Measurements from ENCODE around the gene DLG2. TPM values are rescaled to one million over a fixed set of nuclear protein-coding genes. Genes with fewer than 3 reads are reported as not detected.

DLG2 gene
- total RNA-seq, 1 donor from 2014 or later, result 5.1 TPM

DNA sequence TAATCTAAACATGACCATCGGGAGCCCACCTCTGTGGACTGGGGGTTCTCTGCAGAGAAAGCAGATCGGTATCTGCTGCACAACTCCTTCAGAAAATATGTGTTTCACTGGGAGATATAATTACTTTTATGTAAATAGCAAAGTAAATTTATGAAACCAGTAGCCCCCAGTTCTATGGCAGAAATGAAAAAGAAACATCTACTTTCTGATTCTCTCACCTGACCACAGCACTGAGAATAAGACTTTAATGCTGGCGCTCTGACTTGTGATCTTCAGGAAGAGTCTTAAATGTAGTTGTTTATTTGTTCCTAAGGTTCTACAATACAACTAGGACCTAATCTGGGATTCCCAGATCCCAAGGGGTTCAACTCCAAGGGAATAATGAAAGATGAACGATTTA, 518.0 kb downstream of the DLG2 start:
- H3K27ac Mint-ChIP-seq (ENCODE audit: unreplicated experiment), result no peak overlapping the region
- H3K4me1 Mint-ChIP-seq (ENCODE audit: unreplicated experiment), result no peaks in the 10 kb centered on the region
- H3K27me3 Mint-ChIP-seq (ENCODE audit: unreplicated experiment), result no peaks in the 10 kb centered on the region
- no peak for DNase-seq (ENCODE audit: low spot score)
- H3K4me3 Mint-ChIP-seq (ENCODE audit: unreplicated experiment), result no peak overlapping the region
- no peaks in the 10 kb centered on the region for H3K36me3 Mint-ChIP-seq (ENCODE audit: low read depth, unreplicated experiment)
- no peak for TF ChIP-seq CTCF (IDR thresholded peaks at IDR 0.05; ENCODE audit: unreplicated experiment)
- H3K9me3 Mint-ChIP-seq (ENCODE audit: unreplicated experiment), result no peaks in the 10 kb centered on the region

DNA sequence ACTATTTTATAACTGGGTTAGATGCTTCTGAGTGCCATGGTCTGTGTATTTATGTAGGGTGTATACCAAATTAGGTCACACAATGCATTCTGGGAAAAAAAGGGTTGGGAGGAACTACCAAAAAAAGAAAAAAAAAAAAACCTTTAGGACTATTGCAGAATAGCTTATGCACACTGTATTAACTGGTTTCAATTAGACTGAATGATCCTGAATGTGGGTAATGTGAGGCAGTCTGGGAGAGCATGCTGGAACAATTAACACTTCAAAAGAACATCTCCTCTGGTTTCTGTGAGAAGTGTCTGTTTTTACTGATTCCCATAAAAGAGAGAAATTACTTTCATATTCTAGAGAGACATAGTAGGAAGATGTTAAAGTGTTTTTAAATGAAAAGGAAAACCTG, 521.3 kb downstream of the DLG2 start:
- DNase-seq (ENCODE audit: low spot score), result no peak
- no peak overlapping the region for H3K27ac Mint-ChIP-seq (ENCODE audit: unreplicated experiment)
- H3K4me3 Mint-ChIP-seq (ENCODE audit: unreplicated experiment), result no peak overlapping the region
- H3K9me3 Mint-ChIP-seq (ENCODE audit: unreplicated experiment), result no peaks in the 10 kb centered on the region
- TF ChIP-seq CTCF (IDR thresholded peaks at IDR 0.05; ENCODE audit: unreplicated experiment), result no peak
- no peaks in the 10 kb centered on the region for H3K27me3 Mint-ChIP-seq (ENCODE audit: unreplicated experiment)
- no peaks in the 10 kb centered on the region for H3K4me1 Mint-ChIP-seq (ENCODE audit: unreplicated experiment)
- no peaks in the 10 kb centered on the region for H3K36me3 Mint-ChIP-seq (ENCODE audit: low read depth, unreplicated experiment)

DNA sequence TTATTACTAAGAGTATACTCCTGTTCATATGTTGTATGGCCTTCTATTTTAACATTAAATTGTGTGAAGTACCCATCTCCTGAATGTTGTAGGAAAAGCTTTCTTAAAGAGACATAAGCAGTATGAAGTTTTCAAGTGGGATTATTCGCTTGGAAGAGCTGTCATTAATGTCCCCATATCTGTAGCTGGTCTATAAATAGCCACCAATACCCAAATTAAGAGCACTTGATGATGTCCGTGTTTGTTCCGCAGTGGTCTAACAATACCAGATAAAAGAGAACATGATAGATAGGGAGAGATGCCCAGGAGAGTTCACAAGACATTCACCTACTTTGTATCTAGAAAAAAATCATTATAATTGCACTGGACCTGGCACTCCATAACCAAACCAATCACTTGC, 527.6 kb downstream of the DLG2 start:
- no peak for TF ChIP-seq CTCF (IDR thresholded peaks at IDR 0.05; ENCODE audit: unreplicated experiment)
- Mint-ChIP-seq H3K27me3 (ENCODE audit: unreplicated experiment) (no peaks in the 10 kb centered on the region), H3K9me3 (ENCODE audit: unreplicated experiment) (no peaks in the 10 kb centered on the region), H3K36me3 (ENCODE audit: low read depth, unreplicated experiment) (peaks cover 4% of the 10 kb centered on the region), H3K4me1 (ENCODE audit: unreplicated experiment) (no peaks in the 10 kb centered on the region), H3K27ac (ENCODE audit: unreplicated experiment) (no peak overlapping the region), H3K4me3 (ENCODE audit: unreplicated experiment) (no peak overlapping the region)
- no peak for DNase-seq (ENCODE audit: low spot score)

- Mint-ChIP-seq H3K9me3 (ENCODE audit: unreplicated experiment) (no peaks in the 10 kb centered on the region), H3K4me3 (ENCODE audit: unreplicated experiment) (no peak overlapping the region), H3K27ac (ENCODE audit: unreplicated experiment) (no peak overlapping the region), H3K27me3 (ENCODE audit: unreplicated experiment) (no peaks in the 10 kb centered on the region), H3K4me1 (ENCODE audit: unreplicated experiment) (no peaks in the 10 kb centered on the region), H3K36me3 (ENCODE audit: low read depth, unreplicated experiment) (peaks cover 4% of the 10 kb centered on the region)
- DNase-seq (ENCODE audit: low spot score), result no peak
- TF ChIP-seq CTCF (IDR thresholded peaks at IDR 0.05; ENCODE audit: unreplicated experiment), result no peak
Measured at GRCh38 chr11:85098996-85099395, 528.1 kb downstream of the DLG2 start.

GRCh38 chr11:85096939-85097338, 530.2 kb downstream of the DLG2 start:
- no peaks in the 10 kb centered on the region for H3K4me1 Mint-ChIP-seq (ENCODE audit: unreplicated experiment)
- H3K4me3 Mint-ChIP-seq (ENCODE audit: unreplicated experiment), result no peak overlapping the region
- TF ChIP-seq CTCF (IDR thresholded peaks at IDR 0.05; ENCODE audit: unreplicated experiment), result no peak
- DNase-seq (ENCODE audit: low spot score), result no peak
- no peaks in the 10 kb centered on the region for H3K9me3 Mint-ChIP-seq (ENCODE audit: unreplicated experiment)
- H3K27ac Mint-ChIP-seq (ENCODE audit: unreplicated experiment), result no peak overlapping the region
- peaks cover 4% of the 10 kb centered on the region for H3K36me3 Mint-ChIP-seq (ENCODE audit: low read depth, unreplicated experiment)
- no peaks in the 10 kb centered on the region for H3K27me3 Mint-ChIP-seq (ENCODE audit: unreplicated experiment)
